Measurements from ENCODE around the gene CHN2. TPM values are rescaled to one million over a fixed set of nuclear protein-coding genes. Genes with fewer than 3 reads are reported as not detected.

The CHN2 gene
- total RNA-seq, 2 experiments from 2014 or later, result not detected

DNA sequence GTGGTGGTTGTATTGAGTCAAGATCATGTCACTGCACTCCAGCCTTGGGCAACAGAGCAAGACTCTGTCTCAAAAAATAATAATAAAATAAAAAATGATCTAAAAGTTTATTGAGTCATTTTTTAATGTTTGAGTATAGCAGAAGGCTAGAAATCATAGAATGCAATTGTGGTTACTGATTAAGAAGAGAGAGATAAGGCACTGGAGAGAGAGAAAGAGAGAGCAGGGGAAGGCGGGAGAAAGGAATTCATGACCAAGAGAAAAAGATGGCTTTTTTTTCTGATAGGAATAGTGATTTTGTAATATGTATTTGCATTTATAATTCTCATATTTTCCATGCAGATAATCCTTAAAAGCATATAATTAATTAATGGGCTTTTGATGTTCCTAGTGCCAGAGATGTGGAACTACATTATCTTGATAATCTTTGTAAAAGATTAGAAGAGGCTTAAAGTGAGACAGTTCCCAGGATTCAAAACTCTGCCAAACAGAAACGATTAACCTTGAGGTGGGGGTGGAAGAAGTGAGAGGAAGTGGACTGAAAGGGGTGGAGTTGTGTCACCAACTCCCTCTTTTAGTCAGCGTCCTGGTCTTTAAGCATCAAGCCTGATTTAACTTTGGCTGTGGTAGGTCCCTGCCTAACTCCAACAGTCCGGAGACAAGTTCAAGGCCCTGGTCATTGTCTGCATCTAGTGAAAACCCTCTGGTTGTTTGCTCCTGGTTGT, 76.2 kb downstream of the CHN2 start:
- no peak for DNase-seq
- Mint-ChIP-seq H3K9me3 (no peaks in the 10 kb centered on the region), H3K4me1 (ENCODE audit: low read depth) (peaks cover 6% of the 10 kb centered on the region), H3K4me3 (no peak overlapping the region), H3K36me3 (ENCODE audit: low read depth) (no peaks in the 10 kb centered on the region), H3K27me3 (ENCODE audit: low read depth) (peaks cover 4% of the 10 kb centered on the region), H3K27ac (no peak overlapping the region)
- CTCF ChIA-PET, result no interaction called here
- intact Hi-C loops (cut with micrococcal nuclease), result no loop called here

DNA sequence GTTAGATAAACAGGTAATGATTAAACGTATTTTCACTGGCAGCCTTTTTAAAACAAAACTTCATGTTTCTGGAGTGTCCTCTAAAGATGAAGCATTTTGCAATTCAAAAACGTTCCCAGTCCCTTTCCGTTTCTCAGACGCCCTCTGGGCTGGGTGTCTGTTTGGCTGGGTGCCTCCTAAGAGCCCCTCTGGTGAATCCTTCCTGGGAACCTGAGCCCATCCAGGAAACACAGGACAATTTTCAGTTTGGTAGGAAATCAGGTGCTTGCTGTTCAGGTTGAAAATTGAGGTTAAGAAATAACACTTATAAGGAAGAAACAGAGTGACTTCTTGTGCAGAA, 76.7 kb downstream of the CHN2 start:
- CTCF ChIA-PET, result no interaction called here
- intact Hi-C loops (cut with micrococcal nuclease), result no loop called here
- H3K4me3 Mint-ChIP-seq, result no peak overlapping the region
- H3K27ac Mint-ChIP-seq, result no peak overlapping the region
- H3K4me1 Mint-ChIP-seq (ENCODE audit: low read depth), result peaks cover 5% of the 10 kb centered on the region
- DNase-seq, result no peak
- no peaks in the 10 kb centered on the region for H3K36me3 Mint-ChIP-seq (ENCODE audit: low read depth)
- peaks cover 4% of the 10 kb centered on the region for H3K27me3 Mint-ChIP-seq (ENCODE audit: low read depth)
- no peaks in the 10 kb centered on the region for H3K9me3 Mint-ChIP-seq

- H3K9me3 Mint-ChIP-seq, result no peaks in the 10 kb centered on the region
- CTCF ChIA-PET, result no interaction called here
- H3K27me3 Mint-ChIP-seq (ENCODE audit: low read depth), result peaks cover 4% of the 10 kb centered on the region
- no peak for DNase-seq
- no peaks in the 10 kb centered on the region for H3K36me3 Mint-ChIP-seq (ENCODE audit: low read depth)
- H3K4me3 Mint-ChIP-seq, result no peak overlapping the region
- intact Hi-C loops (cut with micrococcal nuclease), result no loop called here
- H3K27ac Mint-ChIP-seq, result no peak overlapping the region
- peaks cover 5% of the 10 kb centered on the region for H3K4me1 Mint-ChIP-seq (ENCODE audit: low read depth)
Measured at GRCh38 chr7:29272057-29272456, 77.5 kb downstream of the CHN2 start.

DNA sequence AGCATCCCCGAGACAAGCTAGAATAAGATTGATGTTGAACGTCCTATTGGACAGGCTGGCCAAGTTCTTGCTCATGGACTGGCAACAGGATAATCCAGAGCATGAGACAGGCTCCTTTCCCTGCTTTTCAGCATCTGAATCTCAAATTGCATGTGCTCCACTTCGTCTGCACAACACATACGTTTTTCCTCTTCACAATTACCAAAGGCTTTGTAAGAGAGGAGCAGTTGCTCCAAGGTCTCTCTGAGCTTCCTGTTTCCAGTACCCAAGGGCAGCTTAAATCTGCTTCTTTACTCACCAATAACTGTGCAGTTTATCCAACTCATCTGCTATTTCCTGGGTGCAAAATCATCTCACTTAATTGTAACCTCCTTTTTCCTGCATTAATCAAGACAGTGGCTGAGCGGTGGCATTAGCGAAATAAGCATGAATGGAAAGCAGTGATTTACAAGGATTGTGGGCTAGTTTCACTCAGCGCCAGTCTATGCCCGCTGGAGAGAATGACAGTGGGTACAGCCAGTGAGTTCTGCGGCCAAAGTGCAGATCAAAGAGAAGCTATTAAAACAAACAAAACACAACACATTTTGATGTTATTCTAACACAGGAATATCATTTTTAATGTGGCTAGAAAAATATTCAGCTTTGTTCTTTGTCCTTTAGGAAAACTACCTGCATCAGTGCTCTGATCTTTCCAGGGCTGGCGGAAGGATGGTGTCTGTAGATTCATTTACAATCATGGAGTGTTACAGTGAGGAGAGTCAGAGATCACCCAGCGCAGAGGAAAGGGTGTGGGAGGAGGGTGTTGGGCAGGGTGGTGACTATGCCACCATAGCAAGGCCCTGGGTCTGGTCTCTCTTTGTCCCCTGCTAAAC, 79.8 kb downstream of the CHN2 start:
- no peaks in the 10 kb centered on the region for H3K9me3 Mint-ChIP-seq
- H3K4me3 Mint-ChIP-seq, result no peak overlapping the region

DNA sequence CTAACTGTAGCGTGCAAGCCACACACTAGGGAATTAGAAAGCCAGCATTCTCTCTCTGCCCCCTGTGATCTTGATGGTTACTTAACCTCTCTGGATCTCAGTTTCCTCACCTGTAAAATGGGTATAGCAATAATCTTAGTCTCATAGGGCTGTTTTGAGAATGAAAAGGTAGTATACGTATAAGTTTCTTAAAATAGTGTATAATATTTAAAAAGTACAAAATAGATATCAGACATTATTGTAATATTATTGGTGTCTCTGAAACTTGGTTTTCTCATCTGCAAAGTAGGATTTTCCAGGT, 80.4 kb downstream of the CHN2 start:
- Mint-ChIP-seq H3K27ac (no peak overlapping the region), H3K4me1 (ENCODE audit: low read depth) (peaks cover 5% of the 10 kb centered on the region), H3K9me3 (no peaks in the 10 kb centered on the region), H3K36me3 (ENCODE audit: low read depth) (no peaks in the 10 kb centered on the region), H3K27me3 (ENCODE audit: low read depth) (peaks cover 7% of the 10 kb centered on the region), H3K4me3 (no peak overlapping the region)
- intact Hi-C loops (cut with micrococcal nuclease), result no loop called here
- no peak for DNase-seq
- CTCF ChIA-PET, result no interaction called here

More for the DNA sequence above, 79.8 kb downstream of the CHN2 start:
- Mint-ChIP-seq H3K27ac (no peak overlapping the region), H3K36me3 (ENCODE audit: low read depth) (no peaks in the 10 kb centered on the region), H3K27me3 (ENCODE audit: low read depth) (peaks cover 2% of the 10 kb centered on the region), H3K4me1 (ENCODE audit: low read depth) (peaks cover 5% of the 10 kb centered on the region)
- DNase-seq, result no peak
- intact Hi-C loops (cut with micrococcal nuclease), result no loop called here
- CTCF ChIA-PET, result no interaction called here

GRCh38 chr7:29275493-29275892, 80.9 kb downstream of the CHN2 start:
- intact Hi-C loops (cut with micrococcal nuclease), result no loop called here
- H3K4me1 Mint-ChIP-seq (ENCODE audit: low read depth), result peaks cover 5% of the 10 kb centered on the region
- H3K4me3 Mint-ChIP-seq, result no peak overlapping the region
- no peaks in the 10 kb centered on the region for H3K9me3 Mint-ChIP-seq
- no peak for DNase-seq
- no peaks in the 10 kb centered on the region for H3K36me3 Mint-ChIP-seq (ENCODE audit: low read depth)
- peaks cover 7% of the 10 kb centered on the region for H3K27me3 Mint-ChIP-seq (ENCODE audit: low read depth)
- CTCF ChIA-PET, result no interaction called here
- no peak overlapping the region for H3K27ac Mint-ChIP-seq

- intact Hi-C loops (cut with micrococcal nuclease), result no loop called here
Measured at GRCh38 chr7:29276199-29276598, 81.6 kb downstream of the CHN2 start.

GRCh38 chr7:29276806-29277205, 82.2 kb downstream of the CHN2 start:
- Mint-ChIP-seq H3K4me1 (ENCODE audit: low read depth) (no peaks in the 10 kb centered on the region), H3K9me3 (no peaks in the 10 kb centered on the region), H3K4me3 (no peak overlapping the region), H3K27me3 (ENCODE audit: low read depth) (peaks cover 7% of the 10 kb centered on the region), H3K27ac (no peak overlapping the region), H3K36me3 (ENCODE audit: low read depth) (no peaks in the 10 kb centered on the region)
- intact Hi-C loops (cut with micrococcal nuclease), result no loop called here
- DNase-seq, result no peak
- CTCF ChIA-PET, result no interaction called here

More at GRCh38 chr7:29276199-29276598, 81.6 kb downstream of the CHN2 start:
- Mint-ChIP-seq H3K36me3 (ENCODE audit: low read depth) (no peaks in the 10 kb centered on the region), H3K4me3 (no peak overlapping the region), H3K9me3 (no peaks in the 10 kb centered on the region), H3K27ac (no peak overlapping the region), H3K27me3 (ENCODE audit: low read depth) (peaks cover 7% of the 10 kb centered on the region), H3K4me1 (ENCODE audit: low read depth) (peaks cover 1% of the 10 kb centered on the region)
- CTCF ChIA-PET, result no interaction called here
- DNase-seq, result no peak

DNA sequence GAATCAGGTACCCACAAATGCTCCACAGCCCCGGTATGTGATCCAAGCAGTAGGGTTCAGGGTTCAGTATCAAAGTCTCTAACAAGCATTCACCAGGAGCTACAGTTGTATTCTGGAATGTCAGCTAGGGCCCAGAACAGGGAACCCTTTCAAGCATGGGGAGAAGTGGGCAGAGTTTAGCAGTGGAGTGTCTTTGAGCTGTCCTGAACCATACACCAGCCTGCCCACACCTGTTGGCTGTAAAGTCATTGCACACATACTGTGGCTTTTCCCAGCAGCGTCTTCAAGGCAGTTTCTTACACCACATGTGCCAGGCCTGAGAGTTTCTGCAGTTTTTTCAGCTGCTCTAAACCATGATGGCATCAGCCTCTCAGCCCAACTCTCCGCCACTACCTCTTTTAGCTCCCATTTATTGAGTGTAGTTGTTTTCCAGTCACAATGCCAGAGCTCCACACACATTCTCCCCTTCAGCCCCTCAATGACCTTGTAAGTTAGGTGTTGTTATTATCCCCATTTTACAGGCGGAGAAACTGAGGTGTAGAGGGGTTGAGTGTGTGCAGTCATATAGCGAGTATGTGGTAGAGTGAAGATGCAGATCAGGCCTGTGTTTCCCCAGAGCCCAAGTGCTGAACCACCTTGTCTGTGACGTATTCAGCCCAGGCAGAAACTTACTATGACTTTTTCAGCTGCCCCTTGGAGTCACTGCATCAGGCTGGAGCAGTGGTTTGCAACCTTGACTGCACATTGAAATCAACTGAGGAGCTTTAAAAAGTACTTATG, 83.1 kb downstream of the CHN2 start:
- no peak overlapping the region for H3K4me3 Mint-ChIP-seq
- no peaks in the 10 kb centered on the region for H3K4me1 Mint-ChIP-seq (ENCODE audit: low read depth)
- H3K27me3 Mint-ChIP-seq (ENCODE audit: low read depth), result peaks cover 8% of the 10 kb centered on the region
- no peaks in the 10 kb centered on the region for H3K9me3 Mint-ChIP-seq
- H3K36me3 Mint-ChIP-seq (ENCODE audit: low read depth), result no peaks in the 10 kb centered on the region
- CTCF ChIA-PET, result no interaction called here
- no peak for DNase-seq
- no peak overlapping the region for H3K27ac Mint-ChIP-seq
- intact Hi-C loops (cut with micrococcal nuclease), result no loop called here

- CTCF ChIA-PET, result no interaction called here
- H3K4me3 Mint-ChIP-seq, result no peak overlapping the region
- peaks cover 11% of the 10 kb centered on the region for H3K27me3 Mint-ChIP-seq (ENCODE audit: low read depth)
- intact Hi-C loops (cut with micrococcal nuclease), result no loop called here
- H3K36me3 Mint-ChIP-seq (ENCODE audit: low read depth), result no peaks in the 10 kb centered on the region
- H3K9me3 Mint-ChIP-seq, result no peaks in the 10 kb centered on the region
- H3K27ac Mint-ChIP-seq, result no peak overlapping the region
- H3K4me1 Mint-ChIP-seq (ENCODE audit: low read depth), result no peaks in the 10 kb centered on the region
- DNase-seq, result no peak
Measured at GRCh38 chr7:29278337-29279069, 83.9 kb downstream of the CHN2 start.

DNA sequence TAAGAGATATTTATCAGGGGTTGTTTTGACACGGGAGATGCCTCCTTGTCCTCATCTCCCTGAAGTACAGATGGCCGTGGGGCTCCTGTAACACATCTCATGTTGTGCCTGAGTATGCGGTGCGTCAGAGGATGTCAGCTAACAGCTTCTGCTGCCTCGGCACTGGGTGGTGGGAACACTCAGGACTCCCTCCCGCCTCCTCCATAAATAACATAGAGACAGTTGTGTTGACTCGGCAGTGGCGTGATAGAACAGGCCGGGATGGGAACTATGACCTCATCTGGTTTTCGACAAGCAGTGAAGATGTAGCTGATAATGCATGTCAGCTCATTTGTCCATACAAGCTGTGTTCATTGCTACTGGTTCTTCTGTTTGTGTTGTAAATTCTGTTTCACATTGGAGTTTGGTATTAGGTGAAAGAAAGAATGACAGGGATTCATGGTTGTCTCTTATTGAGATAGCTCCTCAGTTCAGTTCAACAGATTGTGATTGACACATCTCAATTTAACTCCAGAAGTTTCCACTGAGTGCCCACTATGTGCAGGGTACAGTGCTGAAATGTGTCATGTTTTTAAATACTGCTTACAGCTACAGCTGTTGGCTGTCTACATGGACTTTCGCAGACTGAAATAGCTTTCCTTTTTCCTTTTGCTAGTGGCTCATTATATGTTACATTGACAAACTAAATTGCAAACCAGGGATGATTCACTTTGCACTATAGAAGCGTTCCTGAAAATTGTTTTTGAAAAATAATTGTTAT, 87.4 kb downstream of the CHN2 start:
- H3K36me3 Mint-ChIP-seq (ENCODE audit: low read depth), result no peaks in the 10 kb centered on the region
- no peaks in the 10 kb centered on the region for H3K9me3 Mint-ChIP-seq
- H3K27ac Mint-ChIP-seq, result no peak overlapping the region

More for the DNA sequence above, 87.4 kb downstream of the CHN2 start:
- Mint-ChIP-seq H3K27me3 (ENCODE audit: low read depth) (peaks cover 11% of the 10 kb centered on the region), H3K4me1 (ENCODE audit: low read depth) (peaks cover 7% of the 10 kb centered on the region), H3K4me3 (no peak overlapping the region)
- no peak for DNase-seq
- intact Hi-C loops (cut with micrococcal nuclease), result no loop called here
- CTCF ChIA-PET, result no interaction called here

All from activated naive CD4-positive, alpha-beta T cell treated with anti-CD3 and anti-CD28 coated beads for 36 hours (primary cell).